ENCODE data around the gene COIL. TPM values are rescaled to one million over a fixed set of nuclear protein-coding genes. Genes with fewer than 3 reads are reported as not detected.

The COIL gene
- total and polyA plus RNA-seq, 4 donors = 4.7 to 9.9 (median 6.5) TPM

DNA sequence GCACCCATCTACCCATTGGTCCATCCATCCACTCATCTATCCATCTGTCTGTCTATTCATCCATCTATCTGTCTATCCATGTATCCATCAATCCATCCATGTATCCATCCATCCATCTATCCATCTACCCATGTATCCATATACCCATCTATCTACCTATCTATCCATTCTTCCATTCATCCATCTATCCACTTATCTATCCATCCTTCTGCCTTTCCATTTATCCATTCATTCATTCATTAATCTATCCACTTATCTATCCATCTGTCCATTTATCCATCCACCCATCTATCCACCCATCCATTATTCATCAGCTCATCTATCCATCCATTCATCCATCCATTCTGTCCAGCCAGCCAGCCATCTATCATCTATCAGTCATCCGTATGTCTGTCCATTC lies 68.5 kb downstream of the COIL start (continued):
- TF ChIP-seq RXRA (IDR thresholded peaks at IDR 0.05) = no peak

DNA sequence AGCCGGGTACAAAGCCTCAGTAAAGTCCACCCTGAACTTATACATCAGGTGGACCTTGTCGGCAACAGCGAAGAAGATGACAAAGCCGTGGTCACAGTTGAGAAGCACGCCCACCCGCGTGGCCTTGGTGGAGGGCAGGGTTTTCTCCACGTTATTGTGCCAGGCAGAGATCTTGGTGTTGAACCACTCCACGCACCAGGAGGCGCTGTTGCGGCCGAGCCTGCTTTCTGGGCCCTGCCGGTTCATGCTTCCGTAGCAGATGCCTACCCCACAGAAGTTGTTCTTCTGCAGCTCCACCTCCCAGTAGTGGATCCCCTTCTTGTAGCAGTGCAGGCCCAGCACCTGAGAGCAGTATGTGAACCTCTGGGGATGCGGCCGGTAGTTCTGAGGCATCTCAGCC lies 69.1 kb downstream of the COIL start:
- H3K36me3 ChIP-seq (ENCODE audit: control insufficient read depth in 4 of 4, insufficient read depth in 3 of 4, low read depth in 1 of 4, low read length in 3 of 4) = peaks cover 30 to 82% (median 66%) of the 10 kb centered on the region in 4 donors
- peak; percentile 40 to 77 for TF ChIP-seq RAD21 (IDR thresholded peaks at IDR 0.05)
- TF ChIP-seq, protein P1, sequence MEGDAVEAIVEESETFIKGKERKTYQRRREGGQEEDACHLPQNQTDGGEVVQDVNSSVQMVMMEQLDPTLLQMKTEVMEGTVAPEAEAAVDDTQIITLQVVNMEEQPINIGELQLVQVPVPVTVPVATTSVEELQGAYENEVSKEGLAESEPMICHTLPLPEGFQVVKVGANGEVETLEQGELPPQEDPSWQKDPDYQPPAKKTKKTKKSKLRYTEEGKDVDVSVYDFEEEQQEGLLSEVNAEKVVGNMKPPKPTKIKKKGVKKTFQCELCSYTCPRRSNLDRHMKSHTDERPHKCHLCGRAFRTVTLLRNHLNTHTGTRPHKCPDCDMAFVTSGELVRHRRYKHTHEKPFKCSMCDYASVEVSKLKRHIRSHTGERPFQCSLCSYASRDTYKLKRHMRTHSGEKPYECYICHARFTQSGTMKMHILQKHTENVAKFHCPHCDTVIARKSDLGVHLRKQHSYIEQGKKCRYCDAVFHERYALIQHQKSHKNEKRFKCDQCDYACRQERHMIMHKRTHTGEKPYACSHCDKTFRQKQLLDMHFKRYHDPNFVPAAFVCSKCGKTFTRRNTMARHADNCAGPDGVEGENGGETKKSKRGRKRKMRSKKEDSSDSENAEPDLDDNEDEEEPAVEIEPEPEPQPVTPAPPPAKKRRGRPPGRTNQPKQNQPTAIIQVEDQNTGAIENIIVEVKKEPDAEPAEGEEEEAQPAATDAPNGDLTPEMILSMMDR (IDR thresholded peaks at IDR 0.05; ENCODE audit: low read depth, low read length, missing input control) = peak; percentile 39
- no peak for TF ChIP-seq HNF4G (IDR thresholded peaks at IDR 0.05)
- H3K27ac ChIP-seq (ENCODE audit: low read depth in 1 of 2, low read length in 2 of 2) = no peak overlapping the region
- H3K4me1 ChIP-seq (ENCODE audit: control insufficient read depth in 4 of 4, insufficient read depth in 4 of 4, low read length in 3 of 4) = peaks cover 0 to 10% (median 0%) of the 10 kb centered on the region in 4 donors
- H3K4me3 ChIP-seq (ENCODE audit: low read depth in 1 of 3, low read length in 3 of 3) = no peak overlapping the region
- DNase-seq (ENCODE audit: low spot score) = peak; percentile 59
- no peak overlapping the region for H3K9ac ChIP-seq (ENCODE audit: low read depth in 1 of 2, low read length in 2 of 2)
- peaks cover 0 to 3% (median 0%) of the 10 kb centered on the region in 4 donors for H3K9me3 ChIP-seq (ENCODE audit: control insufficient read depth in 4 of 4, low read length in 3 of 4)
- H3K27me3 ChIP-seq (ENCODE audit: control insufficient read depth in 4 of 4, insufficient read depth in 4 of 4, low read length in 3 of 4) = no peaks in the 10 kb centered on the region
- WGBS = 90% methylated on average over 16 of the region's 16 CpGs

DNA sequence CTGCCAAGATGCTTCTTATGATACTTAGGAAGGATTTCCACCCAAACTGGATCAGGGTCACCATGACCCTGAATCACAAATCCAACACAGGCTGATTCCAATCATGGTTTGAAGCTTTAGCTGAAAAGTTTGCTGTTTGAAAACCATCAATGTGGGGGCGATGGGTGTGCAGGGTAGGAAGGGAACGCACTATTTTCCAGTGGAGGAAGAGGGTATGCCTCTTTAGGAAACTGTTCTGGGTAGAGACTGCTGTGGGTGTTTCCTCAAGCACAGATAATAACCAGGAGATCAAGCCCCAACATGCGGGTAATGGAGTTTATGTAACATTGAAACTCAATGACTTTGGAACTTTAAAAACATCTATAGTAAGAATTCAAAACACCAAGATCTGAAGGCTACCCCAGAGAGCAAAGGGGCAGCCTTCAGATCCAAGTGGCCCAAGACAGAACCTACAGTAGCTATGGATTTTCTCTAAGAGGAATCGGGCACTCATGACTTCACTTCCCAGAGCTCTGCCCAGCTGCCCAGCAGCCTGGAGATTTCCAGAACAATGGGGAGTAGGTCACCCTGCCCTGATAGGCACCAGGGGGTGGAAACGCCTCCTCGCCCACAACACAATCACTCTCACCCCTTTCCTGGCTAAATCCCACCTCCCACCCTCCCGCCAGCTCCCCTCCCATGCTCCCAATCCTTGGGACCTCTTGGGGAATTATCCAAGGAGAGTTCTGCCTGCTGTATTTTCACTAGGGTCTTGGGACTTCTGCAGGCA lies 69.8 kb downstream of the COIL start:
- no peak for DNase-seq (ENCODE audit: low spot score)
- Histone ChIP-seq H3K9me3 (ENCODE audit: control insufficient read depth in 4 of 4, low read length in 3 of 4) (peaks cover 0 to 3% (median 0%) of the 10 kb centered on the region in 4 donors), H3K27ac (ENCODE audit: low read depth in 1 of 2, low read length in 2 of 2) (no peak overlapping the region), H3K9ac (ENCODE audit: low read depth in 1 of 2, low read length in 2 of 2) (no peak overlapping the region), H3K4me1 (ENCODE audit: control insufficient read depth in 4 of 4, insufficient read depth in 4 of 4, low read length in 3 of 4) (peaks cover 0 to 14% (median 0%) of the 10 kb centered on the region in 4 donors), H3K4me3 (ENCODE audit: low read depth in 1 of 3, low read length in 3 of 3) (no peak overlapping the region), H3K27me3 (ENCODE audit: control insufficient read depth in 4 of 4, insufficient read depth in 4 of 4, low read length in 3 of 4) (no peaks in the 10 kb centered on the region), H3K36me3 (ENCODE audit: control insufficient read depth in 4 of 4, insufficient read depth in 3 of 4, low read depth in 1 of 4, low read length in 3 of 4) (peaks cover 30 to 80% (median 65%) of the 10 kb centered on the region in 4 donors)
- no peak for TF ChIP-seq RAD21 (IDR thresholded peaks at IDR 0.05)
- TF ChIP-seq, protein P2, sequence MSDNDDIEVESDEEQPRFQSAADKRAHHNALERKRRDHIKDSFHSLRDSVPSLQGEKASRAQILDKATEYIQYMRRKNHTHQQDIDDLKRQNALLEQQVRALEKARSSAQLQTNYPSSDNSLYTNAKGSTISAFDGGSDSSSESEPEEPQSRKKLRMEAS (IDR thresholded peaks at IDR 0.05) = no peak
- TF ChIP-seq HNF4A (conservative IDR thresholded peaks at IDR 0.05) = no peak
- TF ChIP-seq, protein P3, sequence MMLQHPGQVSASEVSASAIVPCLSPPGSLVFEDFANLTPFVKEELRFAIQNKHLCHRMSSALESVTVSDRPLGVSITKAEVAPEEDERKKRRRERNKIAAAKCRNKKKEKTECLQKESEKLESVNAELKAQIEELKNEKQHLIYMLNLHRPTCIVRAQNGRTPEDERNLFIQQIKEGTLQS (IDR thresholded peaks at IDR 0.05) = no peak
- no peak for TF ChIP-seq SP1 (IDR thresholded peaks at IDR 0.05)
- TF ChIP-seq GABPA (IDR thresholded peaks at IDR 0.05 in 1 of 2, conservative IDR thresholded peaks at IDR 0.05 in 1 of 2) = no peak
- no peak for TF ChIP-seq RXRA (IDR thresholded peaks at IDR 0.05)
- no peak for TF ChIP-seq NR2F2 (IDR thresholded peaks at IDR 0.05)
- TF ChIP-seq EGR1 (IDR thresholded peaks at IDR 0.05; ENCODE audit: low read depth in 2 of 2) = no peak
- TF ChIP-seq HNF4G (IDR thresholded peaks at IDR 0.05) = no peak
- no peak for TF ChIP-seq TAF1 (conservative IDR thresholded peaks at IDR 0.05)
- TF ChIP-seq FOXA1 (IDR thresholded peaks at IDR 0.05) = no peak
- TF ChIP-seq JUND (IDR thresholded peaks at IDR 0.05) = no peak
- WGBS = 94% methylated on average over 7 of the region's 7 CpGs

DNA sequence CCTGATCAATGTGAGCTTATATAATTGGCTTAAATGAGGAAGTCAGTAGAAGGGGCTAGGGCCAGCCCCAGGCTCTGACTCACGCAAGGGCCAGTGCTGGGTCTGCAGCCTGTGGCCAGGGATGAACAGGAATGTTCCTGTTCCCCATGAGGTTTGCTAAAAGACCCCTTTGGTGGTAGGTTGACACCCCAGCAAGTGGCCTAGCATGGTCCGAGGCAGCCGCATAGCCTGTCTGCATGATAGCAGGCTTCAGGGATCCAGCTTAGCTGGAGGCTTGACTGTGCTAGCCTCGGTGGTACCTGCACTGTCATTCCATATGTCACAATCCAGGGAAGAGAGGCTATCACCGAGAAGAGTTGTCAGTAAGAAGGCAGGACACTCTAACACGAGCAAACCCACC lies 70.5 kb downstream of the COIL start:
- Histone ChIP-seq H3K4me1 (ENCODE audit: control insufficient read depth in 4 of 4, insufficient read depth in 4 of 4, low read length in 3 of 4) (peaks cover 0 to 11% (median 0%) of the 10 kb centered on the region in 4 donors), H3K27ac (ENCODE audit: low read depth in 1 of 2, low read length in 2 of 2) (no peak overlapping the region), H3K27me3 (ENCODE audit: control insufficient read depth in 4 of 4, insufficient read depth in 4 of 4, low read length in 3 of 4) (no peaks in the 10 kb centered on the region), H3K9me3 (ENCODE audit: control insufficient read depth in 4 of 4, low read length in 3 of 4) (peaks cover 0 to 3% (median 0%) of the 10 kb centered on the region in 4 donors), H3K36me3 (ENCODE audit: control insufficient read depth in 4 of 4, insufficient read depth in 3 of 4, low read depth in 1 of 4, low read length in 3 of 4) (peaks cover 27 to 75% (median 59%) of the 10 kb centered on the region in 4 donors), H3K4me3 (ENCODE audit: low read depth in 1 of 3, low read length in 3 of 3) (no peak overlapping the region), H3K9ac (ENCODE audit: low read depth in 1 of 2, low read length in 2 of 2) (no peak overlapping the region)
- no peak for DNase-seq (ENCODE audit: low spot score)
- TF ChIP-seq EGR1 (IDR thresholded peaks at IDR 0.05; ENCODE audit: low read depth in 2 of 2) (no peak), HNF4G (IDR thresholded peaks at IDR 0.05) (no peak), YY1 (IDR thresholded peaks at IDR 0.05) (no peak), FOXA2 (IDR thresholded peaks at IDR 0.05) (no peak), NR2F2 (IDR thresholded peaks at IDR 0.05) (no peak), RAD21 (IDR thresholded peaks at IDR 0.05) (no peak), RXRA (IDR thresholded peaks at IDR 0.05) (no peak)
- TF ChIP-seq, protein P4, sequence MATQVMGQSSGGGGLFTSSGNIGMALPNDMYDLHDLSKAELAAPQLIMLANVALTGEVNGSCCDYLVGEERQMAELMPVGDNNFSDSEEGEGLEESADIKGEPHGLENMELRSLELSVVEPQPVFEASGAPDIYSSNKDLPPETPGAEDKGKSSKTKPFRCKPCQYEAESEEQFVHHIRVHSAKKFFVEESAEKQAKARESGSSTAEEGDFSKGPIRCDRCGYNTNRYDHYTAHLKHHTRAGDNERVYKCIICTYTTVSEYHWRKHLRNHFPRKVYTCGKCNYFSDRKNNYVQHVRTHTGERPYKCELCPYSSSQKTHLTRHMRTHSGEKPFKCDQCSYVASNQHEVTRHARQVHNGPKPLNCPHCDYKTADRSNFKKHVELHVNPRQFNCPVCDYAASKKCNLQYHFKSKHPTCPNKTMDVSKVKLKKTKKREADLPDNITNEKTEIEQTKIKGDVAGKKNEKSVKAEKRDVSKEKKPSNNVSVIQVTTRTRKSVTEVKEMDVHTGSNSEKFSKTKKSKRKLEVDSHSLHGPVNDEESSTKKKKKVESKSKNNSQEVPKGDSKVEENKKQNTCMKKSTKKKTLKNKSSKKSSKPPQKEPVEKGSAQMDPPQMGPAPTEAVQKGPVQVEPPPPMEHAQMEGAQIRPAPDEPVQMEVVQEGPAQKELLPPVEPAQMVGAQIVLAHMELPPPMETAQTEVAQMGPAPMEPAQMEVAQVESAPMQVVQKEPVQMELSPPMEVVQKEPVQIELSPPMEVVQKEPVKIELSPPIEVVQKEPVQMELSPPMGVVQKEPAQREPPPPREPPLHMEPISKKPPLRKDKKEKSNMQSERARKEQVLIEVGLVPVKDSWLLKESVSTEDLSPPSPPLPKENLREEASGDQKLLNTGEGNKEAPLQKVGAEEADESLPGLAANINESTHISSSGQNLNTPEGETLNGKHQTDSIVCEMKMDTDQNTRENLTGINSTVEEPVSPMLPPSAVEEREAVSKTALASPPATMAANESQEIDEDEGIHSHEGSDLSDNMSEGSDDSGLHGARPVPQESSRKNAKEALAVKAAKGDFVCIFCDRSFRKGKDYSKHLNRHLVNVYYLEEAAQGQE (IDR thresholded peaks at IDR 0.05) = no peak
- TF ChIP-seq, protein P3 (IDR thresholded peaks at IDR 0.05) = no peak
- WGBS = 97% methylated on average over 6 of the region's 6 CpGs
